Spleen (tissue), 13 donors: ENCODE data around the gene RBBP7. TPM values are rescaled to one million over a fixed set of nuclear protein-coding genes. Genes with fewer than 3 reads are reported as not detected.

ENCODE experiments used
- DNase-seq: peaks from one replicate; pipeline ENCODE4 v3.0.0-alpha.2; 2020
- H3K27ac ChIP-seq, 8 donors: fragments of 200-600 bp; sonication (generic) in 7 of 8; 1 replicate in 4 of 8; 2 replicates in 4 of 8; pipeline versions ENCODE4 v1.5.0 to v1.8.0; 2016 to 2021; ENCODE audit warnings: inconsistent platforms in 4 of 8, mild to moderate bottlenecking in 4 of 8, moderate library complexity in 1 of 8
- H3K27me3 ChIP-seq, 7 donors: fragments of 200-600 bp; sonication (generic) in 6 of 7; replicated peaks in 1 of 7; 1 replicate in 4 of 7; 2 replicates in 3 of 7; pipeline versions ENCODE4 v1.5.0 to v1.8.0; 2016 to 2021; ENCODE audit warnings: inconsistent platforms in 3 of 7, mild to moderate bottlenecking in 1 of 7
- H3K36me3 ChIP-seq, 6 donors: fragments of 200-600 bp; sonication (generic) in 5 of 6; 1 replicate in 4 of 6; 2 replicates in 2 of 6; pipeline versions ENCODE4 v1.5.0 to v1.8.0; 2016 to 2021; ENCODE audit warnings: inconsistent platforms in 2 of 6
- H3K4me1 ChIP-seq, 6 donors: fragments of 200-600 bp; sonication (generic) in 5 of 6; 1 replicate in 3 of 6; 2 replicates in 3 of 6; pipeline versions ENCODE4 v1.5.0 to v1.8.0; 2016 to 2021; ENCODE audit warnings: inconsistent platforms in 3 of 6
- H3K4me3 ChIP-seq, 8 donors: fragments of 200-600 bp; sonication (generic) in 7 of 8; 1 replicate in 4 of 8; 2 replicates in 4 of 8; pipeline versions ENCODE4 v1.5.0 to v1.8.0; 2016 to 2021; ENCODE audit warnings: inconsistent platforms in 4 of 8, mild to moderate bottlenecking in 4 of 8, moderate library complexity in 2 of 8
- H3K9me3 ChIP-seq, 8 donors: fragments of 200-600 bp; sonication (generic) in 7 of 8; 1 replicate in 4 of 8; 2 replicates in 4 of 8; pipeline versions ENCODE4 v1.5.0 to v1.8.0; 2016 to 2021; ENCODE audit warnings: inconsistent platforms in 4 of 8
- POLR2A ChIP-seq, 3 donors: fragments of 450-650 bp; IDR thresholded peaks; one replicate each; pipeline ENCODE4 v1.5.1; 2017; ENCODE audit warnings: antibody characterized with exemption in 3 of 3, mild to moderate bottlenecking in 1 of 3
- POLR2AphosphoS5 ChIP-seq, 3 donors: sonication (generic); formaldehyde crosslinking; IDR thresholded peaks; one replicate each; pipeline ENCODE4 v1.5.1; 2017; ENCODE audit warnings: antibody characterized with exemption in 3 of 3
- WGBS, 5 donors: extraction: QIAGEN DNeasy Blood & Tissue Kit in 3 of 5; methylation state at CpG; one replicate each; pipeline versions ENCODE4 v1.1.5 to v1.1.7; 2013 to 2018; 5-methylcytosine and 5-hydroxymethylcytosine counted together
- intact Hi-C: fragments of 100-400 bp; cut with DNase I; formaldehyde crosslinking; loops from one replicate; pipeline ENCODE4 v1.15.0; 2023; ENCODE audit warnings: low total_unique reads
- long read RNA-seq, 2 donors: transcript quantifications; one replicate each; lab custom pipeline, GENCODE V29; 2026
- polyA plus RNA-seq, 3 donors: library from polyadenylated mRNA; stranded (reverse); fragments of 200-250 nt; gene quantifications; one replicate each; pipeline ENCODE4 v1.2.1, GENCODE V29; 2013
- total RNA-seq, 7 donors: library from RNA; depleted of rRNA in 3 of 7; stranded (reverse); fragments of >200 nt in 3 of 7; fragmentation: NEBNext Ultra II Directional in 4 of 7; extraction: Animal tissue kit (Norgen Biotek cat#: 25700) in 4 of 7; gene quantifications; one replicate each; pipeline versions ENCODE4 v1.1.0 to v1.2.1, GENCODE V29; 2016 to 2021
- TF ChIP-seq, protein P1 (sequence below), 11 experiments: fragments of 200-600 bp in 7 of 11; fragments of 450-650 bp in 4 of 11; sonication (generic) in 4 of 11; IDR thresholded peaks in 8 of 11; conservative IDR thresholded peaks in 3 of 11; 1 replicate in 7 of 11; 2 replicates in 4 of 11; pipeline versions ENCODE4 v1.4.0 to v1.8.0; 2016 to 2021; ENCODE audit warnings: antibody characterized with exemption in 11 of 11, inconsistent platforms in 4 of 11, mild to moderate bottlenecking in 1 of 11
- donor health status: healthy with polysubstance abuse.
- donor health status: DM: no; HTN: no; CAD: no; lungs with moderate emphysema.
- donor health status: DM: no; HTN: no; CAD: no.
- donor health status: Bipolar disorder and iron deficiency.
- donor health status: healthy.
- donor health status: DM: no; HTN: no; CAD: no.
- donor health status: DM: yes; HTN: yes; CAD: no.

The RBBP7 gene
- total RNA-seq (10 to 100 TPM; 68.5 to 80.3 (median 74.5) TPM), polyA plus RNA-seq (100 to 1,000 TPM; 119 to 132 (median 131) TPM)
- long read RNA-seq, donor 1, transcript RBBP7-203 (12 exons, 2,333 nt), result major isoform, 22 of 55 reads
- long read RNA-seq, donor 1, partial matches to known transcripts, result 31 of 55 reads
- long read RNA-seq, donor 1, other reads (novel, unspliced or antisense), result 0 of 55 reads
- long read RNA-seq, donor 2, transcript RBBP7-203 (12 exons, 2,333 nt), result major isoform, 20 of 32 reads
- long read RNA-seq, donor 2, partial matches to known transcripts, result 10 of 32 reads
- long read RNA-seq, donor 2, other reads (novel, unspliced or antisense), result 0 of 32 reads

DNA sequence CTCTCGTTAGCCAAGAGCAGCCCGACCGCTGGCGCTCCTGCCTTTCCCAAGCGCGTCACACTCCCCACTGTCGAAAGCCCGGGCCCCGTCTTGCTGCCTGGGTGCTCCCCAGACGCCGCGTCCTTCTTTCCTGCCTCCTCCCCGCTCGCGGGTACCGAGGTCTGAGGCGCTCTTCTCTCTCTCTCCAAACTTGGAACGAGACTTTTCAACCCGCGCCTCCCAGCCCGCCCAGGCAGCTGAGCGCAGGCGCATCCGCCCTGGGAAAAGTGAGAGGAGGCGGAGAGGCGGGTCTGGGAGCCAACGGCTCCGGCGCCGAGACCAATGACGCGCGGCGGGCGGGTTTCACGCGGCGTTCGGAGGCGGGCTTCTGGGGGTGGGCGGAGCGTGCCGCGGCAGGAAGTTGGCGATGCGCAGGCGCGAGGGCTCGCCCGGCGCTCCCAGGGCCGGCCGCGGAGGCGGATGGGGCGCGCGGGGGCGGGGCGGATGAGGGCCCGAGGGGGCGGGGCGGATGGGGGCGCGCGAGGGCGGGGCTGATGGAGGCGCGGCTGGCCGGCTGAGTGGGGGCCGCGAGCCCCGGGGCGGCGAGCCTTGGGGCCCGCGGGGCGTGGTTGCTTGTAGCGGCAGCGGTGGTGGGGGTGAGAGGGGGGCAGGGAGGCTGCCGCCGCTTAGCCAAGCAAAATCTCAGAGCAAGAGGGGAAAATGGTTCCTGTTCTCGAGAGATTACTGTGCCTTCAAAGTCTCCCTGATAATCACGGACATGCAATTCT lies at the start of gene RBBP7:
Gene RBBP7 (minus strand): TSS at position 268 of the 767 bp plus-strand sequence. CDS start 309 bp downstream, outside the sequence.
- Histone ChIP-seq H3K4me3 (peak within 1 kb of the TSS; percentile 57 to 91 (median 67)), H3K9me3 (no peaks in the 10 kb centered on the region), H3K4me1 (peaks cover 0 to 50% (median 31%) of the 10 kb centered on the region in 6 donors), H3K27ac (peak within 1 kb of the TSS; percentile 78 to 95 (median 92)), H3K27me3 (peaks cover 0 to 29% (median 0%) of the 10 kb centered on the region in 7 donors), H3K36me3 (peaks cover 0 to 4% (median 0%) of the 10 kb centered on the region in 6 donors)
- 0 to 3% (median 2%) methylated on average over 11 to 84 of the region's 84 CpGs for WGBS, 5 donors
- peak; percentile 93 to 94 (median 93) for TF ChIP-seq POLR2AphosphoS5 (IDR thresholded peaks at IDR 0.05)
- peak in 2 of 3 donors; percentile 33 to 55 for TF ChIP-seq POLR2A (IDR thresholded peaks at IDR 0.05)
- TF ChIP-seq, protein P1, sequence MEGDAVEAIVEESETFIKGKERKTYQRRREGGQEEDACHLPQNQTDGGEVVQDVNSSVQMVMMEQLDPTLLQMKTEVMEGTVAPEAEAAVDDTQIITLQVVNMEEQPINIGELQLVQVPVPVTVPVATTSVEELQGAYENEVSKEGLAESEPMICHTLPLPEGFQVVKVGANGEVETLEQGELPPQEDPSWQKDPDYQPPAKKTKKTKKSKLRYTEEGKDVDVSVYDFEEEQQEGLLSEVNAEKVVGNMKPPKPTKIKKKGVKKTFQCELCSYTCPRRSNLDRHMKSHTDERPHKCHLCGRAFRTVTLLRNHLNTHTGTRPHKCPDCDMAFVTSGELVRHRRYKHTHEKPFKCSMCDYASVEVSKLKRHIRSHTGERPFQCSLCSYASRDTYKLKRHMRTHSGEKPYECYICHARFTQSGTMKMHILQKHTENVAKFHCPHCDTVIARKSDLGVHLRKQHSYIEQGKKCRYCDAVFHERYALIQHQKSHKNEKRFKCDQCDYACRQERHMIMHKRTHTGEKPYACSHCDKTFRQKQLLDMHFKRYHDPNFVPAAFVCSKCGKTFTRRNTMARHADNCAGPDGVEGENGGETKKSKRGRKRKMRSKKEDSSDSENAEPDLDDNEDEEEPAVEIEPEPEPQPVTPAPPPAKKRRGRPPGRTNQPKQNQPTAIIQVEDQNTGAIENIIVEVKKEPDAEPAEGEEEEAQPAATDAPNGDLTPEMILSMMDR (IDR thresholded peaks at IDR 0.05 in 8 of 11, conservative IDR thresholded peaks at IDR 0.05 in 3 of 11), result peak in 2 of 11 experiments; percentile 23 to 38
- DNase-seq, result peak; percentile 98
- intact Hi-C loops, result no loop called here

GRCh38 chrX:16918979-16919378 lies 48.8 kb upstream of the RBBP7 start:
- Histone ChIP-seq H3K27me3 (peaks cover 0 to 7% (median 0%) of the 10 kb centered on the region in 7 donors), H3K36me3 (no peaks in the 10 kb centered on the region), H3K9me3 (no peaks in the 10 kb centered on the region), H3K4me3 (no peak overlapping the region), H3K4me1 (no peaks in the 10 kb centered on the region), H3K27ac (no peak overlapping the region)
- intact Hi-C loops, result no loop called here
- DNase-seq, result no peak
- TF ChIP-seq POLR2AphosphoS5 (IDR thresholded peaks at IDR 0.05) (no peak), POLR2A (IDR thresholded peaks at IDR 0.05) (no peak)
- TF ChIP-seq, protein P1 (IDR thresholded peaks at IDR 0.05 in 8 of 11, conservative IDR thresholded peaks at IDR 0.05 in 3 of 11), result no peak

GRCh38 chrX:16917120-16917519 lies 47.0 kb upstream of the RBBP7 start:
- 78 to 93% (median 88%) methylated on average over 6 of the region's 6 CpGs for WGBS, 5 donors
- peaks cover 0 to 7% (median 0%) of the 10 kb centered on the region in 7 donors for H3K27me3 ChIP-seq
- no peak for DNase-seq
- H3K4me3 ChIP-seq, result no peak overlapping the region
- no peaks in the 10 kb centered on the region for H3K4me1 ChIP-seq
- TF ChIP-seq, protein P1 (IDR thresholded peaks at IDR 0.05 in 8 of 11, conservative IDR thresholded peaks at IDR 0.05 in 3 of 11), result no peak
- TF ChIP-seq POLR2A (IDR thresholded peaks at IDR 0.05) (no peak), POLR2AphosphoS5 (IDR thresholded peaks at IDR 0.05) (no peak)
- intact Hi-C loops, result no loop called here
- no peak overlapping the region for H3K27ac ChIP-seq
- no peaks in the 10 kb centered on the region for H3K36me3 ChIP-seq
- H3K9me3 ChIP-seq, result no peaks in the 10 kb centered on the region

DNA sequence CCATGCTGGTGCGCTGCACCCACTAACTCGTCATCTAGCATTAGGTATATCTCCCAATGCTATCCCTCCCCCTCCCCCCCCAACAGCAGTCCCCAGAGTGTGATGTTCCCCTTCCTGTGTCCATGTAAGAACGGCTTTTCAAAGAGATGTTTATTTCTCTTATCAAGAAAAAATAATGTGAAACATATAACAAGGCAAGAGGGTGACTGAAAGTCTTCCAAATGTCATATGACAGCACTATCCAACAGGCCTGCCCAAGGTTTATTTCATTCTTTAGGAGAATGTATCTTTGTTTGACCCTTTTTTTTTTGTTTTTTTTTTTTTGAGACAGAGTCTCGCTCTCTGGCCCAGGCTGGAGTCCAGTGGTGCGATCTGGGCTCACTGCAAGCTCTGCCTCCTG lies 46.4 kb upstream of the RBBP7 start:
- no peak for TF ChIP-seq POLR2AphosphoS5 (IDR thresholded peaks at IDR 0.05)

More for the DNA sequence above, 46.4 kb upstream of the RBBP7 start:
- Histone ChIP-seq H3K27me3 (peaks cover 0 to 7% (median 0%) of the 10 kb centered on the region in 7 donors), H3K27ac (no peak overlapping the region), H3K4me1 (no peaks in the 10 kb centered on the region), H3K36me3 (no peaks in the 10 kb centered on the region), H3K4me3 (no peak overlapping the region), H3K9me3 (no peaks in the 10 kb centered on the region)
- no peak for DNase-seq
- intact Hi-C loops, result no loop called here
- WGBS, 5 donors, result 76 to 91% (median 84%) methylated on average over 2 to 5 of the region's 5 CpGs
